Measurements from ENCODE around the gene SMIM32. TPM values are rescaled to one million over a fixed set of nuclear protein-coding genes. Genes with fewer than 3 reads are reported as not detected.

Gene SMIM32
- total RNA-seq, 2 experiments from 2014 or later, result not detected

- Histone ChIP-seq H3K4me3 (ENCODE audit: low read depth, low read length, poor library complexity, severe bottlenecking) (no peak overlapping the region), H3K9me2 (ENCODE audit: insufficient read depth, low read length) (no peaks in the 10 kb centered on the region), H3K79me2 (ENCODE audit: insufficient read depth, low read depth, low read length) (no peaks in the 10 kb centered on the region), H4K20me1 (ENCODE audit: insufficient read depth, low read length) (no peaks in the 10 kb centered on the region), H3K4me1 (ENCODE audit: insufficient read depth, low read length, poor library complexity, severe bottlenecking) (no peaks in the 10 kb centered on the region), H3K27ac (ENCODE audit: low read depth, low read length, poor library complexity, severe bottlenecking) (no peak overlapping the region), H3K4me2 (ENCODE audit: low read length) (no peak overlapping the region), H3K9me3 (ENCODE audit: low read length) (no peaks in the 10 kb centered on the region), H2AFZ (ENCODE audit: low read length) (no peak overlapping the region), H3K36me3 (ENCODE audit: insufficient read depth, low read length) (no peaks in the 10 kb centered on the region)
- CTCF ChIA-PET (ENCODE audit: unreplicated experiment), result no interaction called here
- DNase-seq (ENCODE audit: low spot score), result no peak
- POLR2A ChIA-PET, result no interaction called here
- intact Hi-C loops (cut with micrococcal nuclease; ENCODE audit: unreplicated experiment), result no loop called here
- no TSS peak for BruUV-seq (replicated peaks)
- no peak for TF ChIP-seq CTCF (conservative IDR thresholded peaks at IDR 0.05; ENCODE audit: low read length)
- no peak for TF ChIP-seq EZH2phosphoT487 (IDR thresholded peaks at IDR 0.05; ENCODE audit: borderline replicate concordance, low read depth, low read length)
These were observed 28.4 kb upstream of the SMIM32 start for GRCh38 chr5:136221340-136221739.

GRCh38 chr5:136216230-136216629 is 23.3 kb upstream of the SMIM32 start:
- CTCF ChIA-PET (ENCODE audit: unreplicated experiment), result no interaction called here
- no peaks in the 10 kb centered on the region for H3K9me2 ChIP-seq (ENCODE audit: insufficient read depth, low read length)
- intact Hi-C loops (cut with micrococcal nuclease; ENCODE audit: unreplicated experiment), result no loop called here
- BruUV-seq (replicated peaks), result no TSS peak
- no peak overlapping the region for H2AFZ ChIP-seq (ENCODE audit: low read length)
- H4K20me1 ChIP-seq (ENCODE audit: insufficient read depth, low read length), result no peaks in the 10 kb centered on the region
- H3K4me1 ChIP-seq (ENCODE audit: insufficient read depth, low read length, poor library complexity, severe bottlenecking), result no peaks in the 10 kb centered on the region
- POLR2A ChIA-PET, result no interaction called here
- no peak for DNase-seq (ENCODE audit: low spot score)
- no peak overlapping the region for H3K27ac ChIP-seq (ENCODE audit: low read depth, low read length, poor library complexity, severe bottlenecking)
- no peaks in the 10 kb centered on the region for H3K36me3 ChIP-seq (ENCODE audit: insufficient read depth, low read length)
- no peak overlapping the region for H3K4me2 ChIP-seq (ENCODE audit: low read length)
- TF ChIP-seq CTCF (conservative IDR thresholded peaks at IDR 0.05; ENCODE audit: low read length) (no peak), EZH2phosphoT487 (IDR thresholded peaks at IDR 0.05; ENCODE audit: borderline replicate concordance, low read depth, low read length) (no peak)
- no peak overlapping the region for H3K4me3 ChIP-seq (ENCODE audit: low read depth, low read length, poor library complexity, severe bottlenecking)
- no peaks in the 10 kb centered on the region for H3K79me2 ChIP-seq (ENCODE audit: insufficient read depth, low read depth, low read length)
- no peaks in the 10 kb centered on the region for H3K9me3 ChIP-seq (ENCODE audit: low read length)

GRCh38 chr5:136215812-136216211 is 22.9 kb upstream of the SMIM32 start:
- Histone ChIP-seq H2AFZ (ENCODE audit: low read length) (no peak overlapping the region), H3K4me1 (ENCODE audit: insufficient read depth, low read length, poor library complexity, severe bottlenecking) (no peaks in the 10 kb centered on the region), H3K9me3 (ENCODE audit: low read length) (no peaks in the 10 kb centered on the region), H3K9me2 (ENCODE audit: insufficient read depth, low read length) (no peaks in the 10 kb centered on the region), H3K27ac (ENCODE audit: low read depth, low read length, poor library complexity, severe bottlenecking) (no peak overlapping the region), H3K4me2 (ENCODE audit: low read length) (no peak overlapping the region), H3K79me2 (ENCODE audit: insufficient read depth, low read depth, low read length) (no peaks in the 10 kb centered on the region), H4K20me1 (ENCODE audit: insufficient read depth, low read length) (no peaks in the 10 kb centered on the region), H3K36me3 (ENCODE audit: insufficient read depth, low read length) (no peaks in the 10 kb centered on the region), H3K4me3 (ENCODE audit: low read depth, low read length, poor library complexity, severe bottlenecking) (no peak overlapping the region)
- DNase-seq (ENCODE audit: low spot score), result no peak
- BruUV-seq (replicated peaks), result no TSS peak
- ChIA-PET CTCF (ENCODE audit: unreplicated experiment) (no interaction called here), POLR2A (interaction anchor here (0.7 kb wide), 1 partner anchor 10 kb away, joined by 3 read pairs; no protein-coding TSS in a partner anchor)
- intact Hi-C loops (cut with micrococcal nuclease; ENCODE audit: unreplicated experiment), result no loop called here
- TF ChIP-seq CTCF (conservative IDR thresholded peaks at IDR 0.05; ENCODE audit: low read length), result no peak
- no peak for TF ChIP-seq EZH2phosphoT487 (IDR thresholded peaks at IDR 0.05; ENCODE audit: borderline replicate concordance, low read depth, low read length)

Measured in OCI-LY7 (cell line).